ENCODE measurements around the gene NAGA. TPM values are rescaled to one million over a fixed set of nuclear protein-coding genes. Genes with fewer than 3 reads are reported as not detected.

The NAGA gene
- total and polyA plus RNA-seq, 8 donors: 2.3 to 55.8 (median 15.9) TPM

DNA sequence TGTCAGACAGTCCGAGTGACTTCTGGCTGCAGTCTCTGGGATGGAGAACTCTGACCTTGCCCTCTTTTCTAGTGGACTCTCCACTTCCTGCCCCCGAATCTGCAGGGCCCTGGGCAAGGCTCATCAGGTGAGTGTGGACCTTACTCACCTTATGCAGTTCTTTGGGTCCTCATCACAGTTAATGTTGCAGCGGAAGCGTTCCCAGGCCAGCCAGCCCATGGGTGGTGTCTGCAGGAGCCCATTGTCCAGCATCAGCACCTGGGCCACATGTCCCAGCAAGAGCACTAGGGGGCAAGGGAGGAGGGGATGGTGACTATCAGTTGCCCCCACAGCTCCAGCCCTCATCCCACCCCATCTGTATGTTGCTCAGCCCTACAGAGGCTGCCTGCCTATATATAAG is 2.3 kb downstream of the NAGA start:
- H3K4me1 ChIP-seq: peaks cover 17 to 46% (median 25%) of the 10 kb centered on the region in 4 donors
- WGBS, 5 donors: 95 to 100% (median 97%) methylated on average over 2 to 4 of the region's 4 CpGs
- DNase-seq: no peak
- H3K27me3 ChIP-seq: no peaks in the 10 kb centered on the region
- no peak overlapping the region for H3K4me3 ChIP-seq
- no peaks in the 10 kb centered on the region for H3K9me3 ChIP-seq
- TF ChIP-seq EP300 (IDR thresholded peaks at IDR 0.05): no peak
- TF ChIP-seq, protein P1, sequence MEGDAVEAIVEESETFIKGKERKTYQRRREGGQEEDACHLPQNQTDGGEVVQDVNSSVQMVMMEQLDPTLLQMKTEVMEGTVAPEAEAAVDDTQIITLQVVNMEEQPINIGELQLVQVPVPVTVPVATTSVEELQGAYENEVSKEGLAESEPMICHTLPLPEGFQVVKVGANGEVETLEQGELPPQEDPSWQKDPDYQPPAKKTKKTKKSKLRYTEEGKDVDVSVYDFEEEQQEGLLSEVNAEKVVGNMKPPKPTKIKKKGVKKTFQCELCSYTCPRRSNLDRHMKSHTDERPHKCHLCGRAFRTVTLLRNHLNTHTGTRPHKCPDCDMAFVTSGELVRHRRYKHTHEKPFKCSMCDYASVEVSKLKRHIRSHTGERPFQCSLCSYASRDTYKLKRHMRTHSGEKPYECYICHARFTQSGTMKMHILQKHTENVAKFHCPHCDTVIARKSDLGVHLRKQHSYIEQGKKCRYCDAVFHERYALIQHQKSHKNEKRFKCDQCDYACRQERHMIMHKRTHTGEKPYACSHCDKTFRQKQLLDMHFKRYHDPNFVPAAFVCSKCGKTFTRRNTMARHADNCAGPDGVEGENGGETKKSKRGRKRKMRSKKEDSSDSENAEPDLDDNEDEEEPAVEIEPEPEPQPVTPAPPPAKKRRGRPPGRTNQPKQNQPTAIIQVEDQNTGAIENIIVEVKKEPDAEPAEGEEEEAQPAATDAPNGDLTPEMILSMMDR (IDR thresholded peaks at IDR 0.05): no peak
- no peak for TF ChIP-seq POLR2A (IDR thresholded peaks at IDR 0.05)
- TF ChIP-seq POLR2AphosphoS5 (IDR thresholded peaks at IDR 0.05): no peak
- peaks cover 29 to 54% (median 46%) of the 10 kb centered on the region in 4 donors for H3K36me3 ChIP-seq
- intact Hi-C loops (cut with DNase I; ENCODE audit: low total_unique reads): no loop called here
- no peak overlapping the region for H3K27ac ChIP-seq

DNA sequence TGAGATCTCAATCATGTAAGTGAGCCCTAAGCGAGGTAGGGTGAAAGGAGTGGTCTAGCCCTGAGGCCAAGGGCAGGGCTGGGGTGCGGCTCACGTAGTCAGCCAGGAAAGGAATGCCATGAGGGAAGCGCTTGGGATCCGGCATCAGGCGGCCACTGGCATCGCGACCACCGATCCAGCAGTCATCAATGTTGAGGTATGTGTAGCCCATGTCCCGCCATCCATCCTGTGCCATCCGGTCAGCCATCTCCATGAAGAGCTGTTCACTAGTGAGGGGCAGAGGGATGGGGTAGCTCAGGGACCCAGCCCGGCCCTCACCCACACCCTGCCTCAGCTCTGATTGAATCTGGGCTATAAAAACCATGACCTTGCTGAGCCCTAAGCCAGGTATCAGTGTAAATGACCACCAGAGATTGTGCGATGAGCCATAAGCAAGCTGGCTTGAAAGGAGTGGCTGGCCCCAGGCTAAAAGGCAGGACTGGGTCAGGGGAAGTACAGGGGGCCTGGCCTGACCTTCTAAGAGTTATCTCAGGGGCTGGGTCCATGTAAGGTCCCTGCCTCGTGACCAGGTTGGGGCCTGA is 2.9 kb downstream of the NAGA start:
- no peaks in the 10 kb centered on the region for H3K9me3 ChIP-seq
- TF ChIP-seq POLR2A (IDR thresholded peaks at IDR 0.05) (no peak), POLR2AphosphoS5 (IDR thresholded peaks at IDR 0.05) (no peak), EP300 (IDR thresholded peaks at IDR 0.05) (no peak)
- TF ChIP-seq, protein P1 (IDR thresholded peaks at IDR 0.05): no peak
- peaks cover 17 to 42% (median 24%) of the 10 kb centered on the region in 4 donors for H3K4me1 ChIP-seq
- H3K36me3 ChIP-seq: peaks cover 32 to 58% (median 51%) of the 10 kb centered on the region in 4 donors
- no peak overlapping the region for H3K4me3 ChIP-seq
- H3K27ac ChIP-seq: no peak overlapping the region
- intact Hi-C loops (cut with DNase I; ENCODE audit: low total_unique reads): no loop called here
- 88 to 97% (median 92%) methylated on average over 11 to 14 of the region's 14 CpGs for WGBS, 5 donors
- DNase-seq: no peak
- H3K27me3 ChIP-seq: no peaks in the 10 kb centered on the region

DNA sequence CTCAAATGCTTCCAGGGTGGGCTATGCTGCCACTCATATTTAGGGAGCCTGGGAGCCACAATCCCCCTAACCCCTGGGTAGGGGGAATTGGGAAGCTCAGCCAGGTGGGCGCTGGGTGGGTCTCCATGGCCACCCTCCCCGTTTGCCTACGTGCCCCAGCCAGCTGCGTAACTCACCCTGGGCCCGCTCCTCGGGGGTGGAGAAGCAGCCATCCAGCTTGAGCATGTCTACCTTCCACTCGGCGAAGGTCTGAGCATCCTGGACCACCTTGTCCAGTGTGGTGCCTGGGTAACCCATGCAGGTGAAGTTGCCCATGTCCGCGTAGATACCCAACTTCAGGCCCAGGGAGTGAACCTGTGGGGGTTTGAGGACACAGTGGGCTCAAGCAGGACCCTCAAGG is 3.7 kb downstream of the NAGA start:
- H3K9me3 ChIP-seq: no peaks in the 10 kb centered on the region
- DNase-seq: no peak
- H3K4me1 ChIP-seq: peaks cover 17 to 35% (median 24%) of the 10 kb centered on the region in 4 donors
- H3K27ac ChIP-seq: no peak overlapping the region
- 92 to 96% (median 95%) methylated on average over 8 to 10 of the region's 10 CpGs for WGBS, 5 donors
- H3K36me3 ChIP-seq: peaks cover 32 to 67% (median 59%) of the 10 kb centered on the region in 4 donors
- TF ChIP-seq EP300 (IDR thresholded peaks at IDR 0.05): no peak
- TF ChIP-seq POLR2A (IDR thresholded peaks at IDR 0.05): no peak
- no peak for TF ChIP-seq POLR2AphosphoS5 (IDR thresholded peaks at IDR 0.05)
- TF ChIP-seq, protein P1 (IDR thresholded peaks at IDR 0.05): no peak
- intact Hi-C loops (cut with DNase I; ENCODE audit: low total_unique reads): no loop called here
- no peaks in the 10 kb centered on the region for H3K27me3 ChIP-seq
- no peak overlapping the region for H3K4me3 ChIP-seq

DNA sequence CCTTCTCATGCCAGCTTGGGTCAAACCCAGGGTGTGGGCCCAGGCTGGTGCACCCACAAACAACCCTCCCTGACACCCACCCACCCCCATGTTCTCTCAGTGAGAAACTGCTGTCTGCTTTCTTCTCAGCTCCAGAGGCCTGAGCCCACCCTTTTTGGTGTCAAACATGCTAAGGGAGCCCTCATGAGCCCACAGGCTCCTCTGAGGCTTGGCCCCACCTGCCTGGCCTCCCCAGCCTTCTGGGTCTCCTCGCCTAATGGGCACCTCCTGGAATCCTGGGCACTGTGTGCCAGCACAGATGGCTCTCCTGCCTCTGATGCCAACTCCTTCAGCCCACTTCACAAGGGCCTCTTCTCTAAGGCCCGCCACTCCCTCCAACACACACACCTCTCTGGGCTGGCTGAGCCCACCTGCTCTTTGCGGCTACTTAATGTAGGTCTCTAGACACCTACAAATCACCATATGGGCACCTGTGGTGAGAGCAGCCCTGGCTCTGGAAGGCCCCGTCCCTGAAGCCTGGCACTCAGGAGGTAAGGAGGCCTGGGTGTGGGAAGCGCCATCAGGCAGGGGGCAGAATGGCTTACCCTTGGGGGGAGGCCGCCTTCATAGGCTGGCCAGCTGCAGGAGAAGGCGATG is 4.4 kb downstream of the NAGA start:
- no peak for TF ChIP-seq POLR2AphosphoS5 (IDR thresholded peaks at IDR 0.05)
- TF ChIP-seq, protein P1 (IDR thresholded peaks at IDR 0.05): no peak
- TF ChIP-seq POLR2A (IDR thresholded peaks at IDR 0.05): no peak
- TF ChIP-seq EP300 (IDR thresholded peaks at IDR 0.05): no peak
- Histone ChIP-seq H3K4me3 (no peak overlapping the region), H3K36me3 (peaks cover 32 to 74% (median 66%) of the 10 kb centered on the region in 4 donors), H3K27ac (no peak overlapping the region), H3K9me3 (no peaks in the 10 kb centered on the region), H3K27me3 (no peaks in the 10 kb centered on the region), H3K4me1 (peaks cover 11 to 28% (median 17%) of the 10 kb centered on the region in 4 donors)
- no peak for DNase-seq
- 97 to 100% (median 98%) methylated on average over 6 to 7 of the region's 7 CpGs for WGBS, 5 donors
- intact Hi-C loops (cut with DNase I; ENCODE audit: low total_unique reads): no loop called here
